Uterus (tissue), 4 donors: ENCODE measurements around the gene DYNLT5. TPM values are rescaled to one million over a fixed set of nuclear protein-coding genes. Genes with fewer than 3 reads are reported as not detected.
"Not testable (repeated sequence)": the region's sequence is repeated elsewhere in the genome, so short reads cannot be mapped to it uniquely, and the experiment has no call there.

Source experiments
- DNase-seq, 2 donors: peaks; one replicate each; pipeline ENCODE4 v3.0.0-alpha.2; 2019 to 2020
- H3K27ac ChIP-seq, 2 donors: fragments of 200-600 bp; sonication (generic); 1 replicate in 1 of 2; 2 replicates in 1 of 2; pipeline ENCODE4 v1.5.1; 2016 to 2018
- H3K27me3 ChIP-seq, 2 donors: fragments of 200-600 bp; sonication (generic); one replicate each; pipeline ENCODE4 v1.5.1; 2018 to 2019; ENCODE audit warnings: control low read depth in 1 of 2
- H3K36me3 ChIP-seq, 2 donors: fragments of 200-600 bp; sonication (generic); one replicate each; pipeline ENCODE4 v1.5.1; 2019; ENCODE audit warnings: control low read depth in 1 of 2
- H3K4me1 ChIP-seq, 2 donors: fragments of 200-600 bp; sonication (generic); one replicate each; pipeline ENCODE4 v1.5.1; 2018 to 2019; ENCODE audit warnings: control low read depth in 1 of 2
- H3K4me3 ChIP-seq, 2 donors: fragments of 200-600 bp; sonication (generic); 1 replicate in 1 of 2; 2 replicates in 1 of 2; pipeline ENCODE4 v1.5.1; 2018 to 2019; ENCODE audit warnings: mild to moderate bottlenecking in 1 of 2
- H3K9me3 ChIP-seq, 2 donors: fragments of 200-600 bp; sonication (generic); one replicate each; pipeline ENCODE4 v1.5.1; 2019; ENCODE audit warnings: control low read depth in 1 of 2
- CTCF ChIP-seq, 4 experiments: fragments of 200-600 bp in 2 of 4; fragments of 450-650 bp in 2 of 4; sonication (generic) in 2 of 4; IDR thresholded peaks; one replicate each; pipeline ENCODE4 v1.5.1; 2016 to 2019; ENCODE audit warnings: antibody characterized with exemption in 4 of 4, mild to moderate bottlenecking in 2 of 4, moderate library complexity in 1 of 4
- POLR2A ChIP-seq, 2 donors: fragments of 450-650 bp; IDR thresholded peaks; one replicate each; pipeline ENCODE4 v1.6.1; 2016; ENCODE audit warnings: antibody characterized with exemption in 2 of 2, mild to moderate bottlenecking in 1 of 2, moderate library complexity in 1 of 2
- intact Hi-C: fragments of 100-400 bp; cut with DNase I; formaldehyde crosslinking; loops from one replicate; pipeline ENCODE4 v1.15.1; 2023; ENCODE audit warnings: low total_unique reads
- total RNA-seq, 4 donors: library from RNA; depleted of rRNA in 3 of 4; stranded (reverse); fragments of >200 nt in 3 of 4; gene quantifications; one replicate each; pipeline versions ENCODE4 v1.1.0 to v1.2.4, GENCODE V29; 2014 to 2023
- donor health status: DM: yes; HTN: yes; CAD: no.

Gene DYNLT5
- total RNA-seq, 4 donors from 2014 or later: 1.3 to 1.5 TPM; not detected in 2

GRCh38 chr1:66723985-66724384 lies 28.3 kb upstream of the DYNLT5 start:
- no peaks in the 10 kb centered on the region for H3K4me1 ChIP-seq
- no peaks in the 10 kb centered on the region for H3K9me3 ChIP-seq
- TF ChIP-seq CTCF (IDR thresholded peaks at IDR 0.05): no peak
- TF ChIP-seq POLR2A (IDR thresholded peaks at IDR 0.05): no peak
- no peaks in the 10 kb centered on the region for H3K27me3 ChIP-seq
- DNase-seq: no peak
- no peaks in the 10 kb centered on the region for H3K36me3 ChIP-seq
- H3K4me3 ChIP-seq: no peak overlapping the region
- H3K27ac ChIP-seq: no peak overlapping the region
- intact Hi-C loops: no loop called here

GRCh38 chr1:66725885-66726665 lies 26.2 kb upstream of the DYNLT5 start:
- DNase-seq: peak; percentile 18 to 42
- no peak overlapping the region for H3K4me3 ChIP-seq
- intact Hi-C loops: no loop called here
- TF ChIP-seq CTCF (IDR thresholded peaks at IDR 0.05): peak; percentile 70 to 82 (median 77)
- TF ChIP-seq POLR2A (IDR thresholded peaks at IDR 0.05): no peak
- H3K27ac ChIP-seq: no peak overlapping the region
- H3K9me3 ChIP-seq: no peaks in the 10 kb centered on the region
- H3K4me1 ChIP-seq: no peaks in the 10 kb centered on the region
- H3K27me3 ChIP-seq: no peaks in the 10 kb centered on the region
- no peaks in the 10 kb centered on the region for H3K36me3 ChIP-seq

- no peaks in the 10 kb centered on the region for H3K9me3 ChIP-seq
- no peak overlapping the region for H3K4me3 ChIP-seq
- DNase-seq: no peak
- no peak overlapping the region for H3K27ac ChIP-seq
- no peak for TF ChIP-seq POLR2A (IDR thresholded peaks at IDR 0.05)
- no peak for TF ChIP-seq CTCF (IDR thresholded peaks at IDR 0.05)
- no peaks in the 10 kb centered on the region for H3K4me1 ChIP-seq
- intact Hi-C loops: no loop called here
- H3K36me3 ChIP-seq: no peaks in the 10 kb centered on the region
- no peaks in the 10 kb centered on the region for H3K27me3 ChIP-seq
These were observed 24.2 kb upstream of the DYNLT5 start for GRCh38 chr1:66728021-66728420.

GRCh38 chr1:66728716-66729115 lies 23.5 kb upstream of the DYNLT5 start:
- intact Hi-C loops, H3K36me3 ChIP-seq, DNase-seq, H3K4me1 ChIP-seq, H3K27ac ChIP-seq, H3K4me3 ChIP-seq, H3K9me3 ChIP-seq, H3K27me3 ChIP-seq: not testable (repeated sequence)

GRCh38 chr1:66729119-66729518 lies 23.1 kb upstream of the DYNLT5 start:
- H3K4me3 ChIP-seq: no peak overlapping the region
- no peaks in the 10 kb centered on the region for H3K36me3 ChIP-seq
- H3K27ac ChIP-seq: no peak overlapping the region
- TF ChIP-seq CTCF (IDR thresholded peaks at IDR 0.05) (no peak), POLR2A (IDR thresholded peaks at IDR 0.05) (no peak)
- no peaks in the 10 kb centered on the region for H3K27me3 ChIP-seq
- no peak for DNase-seq
- H3K4me1 ChIP-seq: no peaks in the 10 kb centered on the region
- H3K9me3 ChIP-seq: no peaks in the 10 kb centered on the region
- intact Hi-C loops: no loop called here
